Ecto neural progenitor cell (in vitro differentiated cells): Measurements from ENCODE around the gene NPC1.
"Not testable (repeated sequence)": the region's sequence is repeated elsewhere in the genome, so short reads cannot be mapped to it uniquely, and the experiment has no call there.

Experiments
- DNase-seq: peaks from one replicate; pipeline ENCODE4 v3.0.0-alpha.2; 2018; ENCODE audit warnings: low spot score

Gene NPC1

GRCh38 chr18:23609390-23610023 lies 23.2 kb upstream of the NPC1 start:
- DNase-seq = no peak

- no peak for DNase-seq
Observed at GRCh38 chr18:23608211-23608610, 21.9 kb upstream of the NPC1 start.

- DNase-seq = no peak
Observed at GRCh38 chr18:23605941-23606340, 19.6 kb upstream of the NPC1 start.

GRCh38 chr18:23599809-23600208 lies 13.5 kb upstream of the NPC1 start:
- DNase-seq = no peak

GRCh38 chr18:23596183-23596582 lies 9.9 kb upstream of the NPC1 start:
- DNase-seq = no peak

GRCh38 chr18:23595591-23595990 lies 9.3 kb upstream of the NPC1 start:
- no peak for DNase-seq

- DNase-seq = no peak
Observed at GRCh38 chr18:23593720-23594119, 7.4 kb upstream of the NPC1 start.

GRCh38 chr18:23592911-23593310 lies 6.6 kb upstream of the NPC1 start:
- no peak for DNase-seq

GRCh38 chr18:23591011-23591410 lies 4.7 kb upstream of the NPC1 start:
- DNase-seq = no peak

GRCh38 chr18:23588836-23589560 lies 2.7 kb upstream of the NPC1 start:
- DNase-seq = no peak

GRCh38 chr18:23587220-23587642 lies 925 bp upstream of the NPC1 start:
- DNase-seq = no peak

GRCh38 chr18:23585897-23586248 lies 433 bp downstream of the NPC1 start:
- DNase-seq = no peak

GRCh38 chr18:23585007-23585871 lies 1.1 kb downstream of the NPC1 start:
- no peak for DNase-seq

- DNase-seq = no peak
Observed at GRCh38 chr18:23584019-23584983, 2.0 kb downstream of the NPC1 start.

- DNase-seq = no peak
Observed at GRCh38 chr18:23583071-23583865, 3.0 kb downstream of the NPC1 start.

- no peak for DNase-seq
Observed at GRCh38 chr18:23580677-23581367, 5.5 kb downstream of the NPC1 start.

- no peak for DNase-seq
Observed at GRCh38 chr18:23578891-23579653, 7.2 kb downstream of the NPC1 start.

GRCh38 chr18:23578067-23578701 lies 8.1 kb downstream of the NPC1 start:
- DNase-seq = no peak

- DNase-seq = not testable (repeated sequence)
Observed at GRCh38 chr18:23577521-23577920, 8.8 kb downstream of the NPC1 start.
